GM12864 (cell line): ENCODE data around the gene MARK2.

Experiments
- DNase-seq: peaks from one replicate; pipeline ENCODE4 v3.0.0-alpha.2; 2011; ENCODE audit warnings: low read depth
- H3K4me3 ChIP-seq: 2 replicates; pipeline ENCODE4 v1.5.1; 2011; ENCODE audit warnings: mild to moderate bottlenecking, low read depth, low read length, control low read depth
- CTCF ChIP-seq: IDR thresholded peaks from 2 replicates; pipeline ENCODE4 v1.5.1; 2011; ENCODE audit warnings: low read depth, mild to moderate bottlenecking, moderate library complexity, low read length, control low read depth, inconsistent platforms; ENCODE audit errors: missing control alignments

Gene MARK2

DNA sequence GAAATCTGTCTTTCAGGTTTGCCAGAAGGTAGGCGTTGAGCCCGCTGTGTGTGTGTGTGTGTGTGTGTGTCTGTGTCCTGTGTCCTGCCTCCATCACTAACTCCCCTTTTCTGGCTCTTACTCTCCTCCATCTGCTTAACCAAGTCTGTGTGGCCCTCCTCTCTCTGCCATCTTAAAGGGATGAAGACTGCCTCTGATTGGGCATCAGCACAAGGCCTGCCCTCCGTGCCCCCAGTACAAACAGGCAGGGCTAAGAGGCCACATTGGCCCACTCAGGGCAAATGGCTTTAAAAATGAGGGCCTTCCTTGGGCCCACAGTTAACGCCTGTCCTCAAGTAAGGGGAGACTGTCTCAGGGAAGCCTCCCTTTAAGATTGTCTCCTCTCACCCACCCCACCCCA, 67.2 kb downstream of the MARK2 start:
- TF ChIP-seq CTCF, result no peak

GRCh38 chr11:63906585-63906984, 67.7 kb downstream of the MARK2 start:
- TF ChIP-seq CTCF, result no peak
- no peak for DNase-seq
- H3K4me3 ChIP-seq, result no peak overlapping the region

More for the DNA sequence above, 67.2 kb downstream of the MARK2 start:
- no peak overlapping the region for H3K4me3 ChIP-seq
- no peak for DNase-seq

DNA sequence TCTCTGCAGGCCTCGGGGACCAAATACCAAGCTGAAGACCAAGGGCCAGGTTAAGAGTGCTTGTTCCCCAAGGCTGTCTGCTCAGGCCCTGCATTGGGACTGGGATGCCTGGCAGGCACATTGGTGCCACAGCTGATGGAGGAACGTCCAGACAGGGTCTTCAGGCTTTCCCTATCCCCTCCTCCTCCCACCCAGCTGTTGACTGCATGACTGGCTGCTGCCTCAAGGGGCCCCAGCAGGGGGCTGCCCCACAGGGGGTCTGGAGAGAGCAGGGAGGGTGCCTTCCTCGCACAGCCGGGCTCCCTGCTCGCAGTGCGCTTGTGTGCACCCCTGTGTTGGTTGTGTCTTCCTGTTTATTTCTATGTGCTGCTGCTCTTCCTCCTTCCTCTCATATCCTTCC, 68.2 kb downstream of the MARK2 start:
- DNase-seq, result no peak

GRCh38 chr11:63907808-63908530, 69.1 kb downstream of the MARK2 start:
- no peak for DNase-seq
- H3K4me3 ChIP-seq, result no peak overlapping the region
- TF ChIP-seq CTCF, result no peak

More for the DNA sequence above, 68.2 kb downstream of the MARK2 start:
- H3K4me3 ChIP-seq, result no peak overlapping the region
- no peak for TF ChIP-seq CTCF

GRCh38 chr11:63908631-63909401, 69.9 kb downstream of the MARK2 start:
- no peak for DNase-seq
- no peak for TF ChIP-seq CTCF
- no peak overlapping the region for H3K4me3 ChIP-seq

DNA sequence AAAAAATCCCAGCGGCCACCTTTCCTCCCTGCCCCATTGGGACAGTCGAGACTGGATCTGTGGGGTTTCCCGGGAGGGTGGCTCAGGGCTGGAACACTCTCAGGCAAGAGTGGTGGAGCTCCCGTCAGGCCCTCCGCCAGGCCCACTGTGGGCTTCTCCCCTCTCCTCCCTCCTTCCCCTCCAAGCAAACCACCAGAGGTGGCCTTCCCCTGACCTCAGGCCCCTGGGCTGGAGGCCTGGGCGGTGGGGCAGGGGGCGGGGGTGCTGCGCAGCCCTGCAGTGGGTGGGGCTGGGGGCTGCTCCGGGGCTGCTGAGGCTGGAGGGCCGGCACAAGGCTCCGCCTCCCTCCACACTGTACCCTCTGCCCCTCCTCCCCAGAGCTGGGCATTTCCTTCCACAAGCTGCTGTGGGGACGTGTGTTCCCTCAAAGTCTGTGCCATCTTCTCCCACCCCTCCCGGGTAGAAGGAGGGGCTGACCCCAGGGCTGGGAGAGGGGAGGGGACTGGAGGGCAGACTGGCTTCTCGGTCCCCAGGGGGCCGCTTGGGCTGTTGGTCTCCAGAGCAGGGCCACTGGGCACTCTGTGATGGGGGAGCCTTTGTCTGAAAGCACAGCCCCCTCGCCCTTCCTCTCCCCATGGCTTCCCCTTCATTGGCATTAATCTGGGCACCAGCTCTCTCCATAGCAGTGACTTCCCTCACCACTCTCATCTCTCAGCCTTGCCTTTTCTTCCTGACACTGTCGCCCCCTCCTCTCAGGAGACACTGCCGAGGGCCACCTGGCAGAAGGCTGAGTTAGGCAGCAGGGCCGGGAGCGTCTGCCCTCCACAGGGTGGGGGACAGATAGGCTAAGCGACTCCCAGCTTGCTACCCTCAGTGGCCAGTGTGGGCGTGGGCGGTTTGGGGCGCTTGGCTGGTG, 70.9 kb downstream of the MARK2 start:
- no peak for DNase-seq
- no peak overlapping the region for H3K4me3 ChIP-seq
- no peak for TF ChIP-seq CTCF
